K562 (cell line): ENCODE data around the gene MIDN. TPM values are rescaled to one million over a fixed set of nuclear protein-coding genes. Genes with fewer than 3 reads are reported as not detected.

Experiments used
- BRD9 ChIP-seq: fragments of 450-650 bp; IDR thresholded peaks from 2 replicates; pipeline ENCODE4 v1.6.1; 2018; ENCODE audit warnings: low read depth; ENCODE audit not compliant: partially characterized antibody
- CC2D1A ChIP-seq: fragments of 450-650 bp; IDR thresholded peaks from 2 replicates; pipeline ENCODE4 v1.6.1; 2017; ENCODE audit warnings: mild to moderate bottlenecking
- CEBPG ChIP-seq, 3 experiments: fragments of 200-800 bp in 1 of 3; sonication (Bioruptor generic) in 1 of 3; sonication (generic) in 1 of 3; formaldehyde crosslinking in 1 of 3; IDR thresholded peaks in 2 of 3; conservative IDR thresholded peaks in 1 of 3; 2 replicates each; pipeline versions ENCODE4 v1.6.1 to v1.8.0; 2016 to 2022; ENCODE audit warnings: missing compliant biosample characterization in 2 of 3, missing genetic modification characterization in 2 of 3, mild to moderate bottlenecking in 1 of 3, missing genetic modification reagents in 1 of 3
- FIP1L1 ChIP-seq: fragments of 200-400 bp; formaldehyde crosslinking; IDR thresholded peaks from 2 replicates; pipeline ENCODE4 v1.6.1; 2018; ENCODE audit warnings: mild to moderate bottlenecking, low read depth, low read length; ENCODE audit not compliant: poor library complexity, severe bottlenecking
- HLTF ChIP-seq: fragments of 450-650 bp; IDR thresholded peaks from 2 replicates; pipeline ENCODE4 v1.6.1; 2016
- MTA1 ChIP-seq: fragments of 450-650 bp; IDR thresholded peaks from 2 replicates; pipeline ENCODE4 v1.6.1; 2017; ENCODE audit warnings: borderline replicate concordance
- NCOA1 ChIP-seq: fragments of 450-650 bp; IDR thresholded peaks from 2 replicates; pipeline ENCODE4 v1.6.1; 2016; ENCODE audit warnings: low read depth
- NFIC ChIP-seq: fragments of 450-650 bp; IDR thresholded peaks from 2 replicates; pipeline ENCODE4 v1.6.1; 2017; ENCODE audit warnings: mild to moderate bottlenecking, inconsistent platforms
- POLR3A ChIP-seq: IDR thresholded peaks from 2 replicates; pipeline ENCODE4 v1.6.1; 2011; ENCODE audit warnings: borderline replicate concordance, mild to moderate bottlenecking, moderate library complexity; ENCODE audit not compliant: insufficient read length, insufficient read depth; ENCODE audit errors: extremely low read depth
- RAD51 ChIP-seq: fragments of 450-650 bp; IDR thresholded peaks from 2 replicates; pipeline ENCODE4 v1.7.1; 2016; ENCODE audit warnings: low read depth, mild to moderate bottlenecking, borderline replicate concordance
- RB1 ChIP-seq: fragments of 450-650 bp; IDR thresholded peaks from 2 replicates; pipeline ENCODE4 v1.6.1; 2017; ENCODE audit warnings: low read depth, mild to moderate bottlenecking
- RBM39 ChIP-seq: fragments of 200-400 bp; formaldehyde crosslinking; optimal IDR thresholded peaks from 2 replicates; pipeline ENCODE3; 2018; ENCODE audit warnings: low read depth, low read length
- SAFB2 ChIP-seq: fragments of 200-400 bp; formaldehyde crosslinking; IDR thresholded peaks from 2 replicates; pipeline ENCODE4 v1.6.1; 2018; ENCODE audit warnings: borderline replicate concordance, low read length, low read depth, moderate library complexity; ENCODE audit not compliant: severe bottlenecking
- SMARCA5 ChIP-seq: fragments of 450-650 bp; IDR thresholded peaks from 2 replicates; pipeline ENCODE4 v1.6.1; 2016
- SMARCE1 ChIP-seq: fragments of 450-650 bp; IDR thresholded peaks from 2 replicates; pipeline ENCODE4 v1.7.1; 2016; ENCODE audit warnings: mild to moderate bottlenecking
- SNRNP70 ChIP-seq: fragments of 200-400 bp; formaldehyde crosslinking; optimal IDR thresholded peaks from 2 replicates; pipeline ENCODE3; 2017; ENCODE audit warnings: low read depth, low read length
- SRSF3 ChIP-seq: fragments of 200-400 bp; formaldehyde crosslinking; IDR thresholded peaks from 2 replicates; pipeline ENCODE4 v1.6.1; 2016; ENCODE audit warnings: mild to moderate bottlenecking, low read length, moderate library complexity; ENCODE audit not compliant: insufficient read depth
- ZKSCAN1 ChIP-seq: fragments of 150-350 bp; IDR thresholded peaks from 2 replicates; pipeline ENCODE4 v1.6.1; 2016; ENCODE audit warnings: low read depth, low read length
- ZNF449 ChIP-seq: fragments of 250-450 bp; sonication (Bioruptor Pico); IDR thresholded peaks from 2 replicates; pipeline ENCODE4 v1.8.0; 2022; ENCODE audit warnings: moderate library complexity, mild to moderate bottlenecking, inconsistent platforms
- polyA plus RNA-seq, 8 experiments: library from polyadenylated mRNA; depleted of rRNA in 4 of 8; stranded (reverse) in 5 of 8; unstranded in 3 of 8; fragments of >200 nt; fragmentation: Nextera tagmentation in 2 of 8; fragmentation: Illumina TruSeq in 1 of 8; extraction: Ambion mirVana in 2 of 8; extraction: Trizol in 1 of 8; gene quantifications; 2 replicates each; pipeline versions ENCODE4 v1.2.1 to v1.2.3, GENCODE V29; 2011 to 2014; ENCODE audit warnings: inconsistent platforms in 1 of 8, missing spikeins in 1 of 8
- total RNA-seq, 7 experiments: library from RNA; depleted of rRNA in 6 of 7; stranded (reverse); fragments of >200 nt in 6 of 7; fragmentation: Illumina TruSeq in 2 of 7; extraction: Trizol in 2 of 7; gene quantifications; 2 replicates each; pipeline versions ENCODE4 v1.2.1 to v1.2.3, GENCODE V29; 2011 to 2021; ENCODE audit warnings: low replicate concordance in 1 of 7
- TF ChIP-seq, protein P1 (sequence below): IDR thresholded peaks from 3 replicates; pipeline ENCODE4 v1.6.1; 2011; ENCODE audit warnings: borderline replicate concordance, mild to moderate bottlenecking, moderate library complexity; ENCODE audit not compliant: insufficient read length; ENCODE audit errors: extremely low read depth
- TF ChIP-seq, protein P2 (sequence below): fragments of 450-650 bp; IDR thresholded peaks from 2 replicates; pipeline ENCODE4 v1.6.1; 2016; ENCODE audit warnings: mild to moderate bottlenecking

Gene MIDN
- total and polyA plus RNA-seq, 9 of the 15 experiments (the other 6 are each of a cell fraction or from before 2014, with no cell fraction given) = 0.17 to 120 (median 10.1) TPM

DNA sequence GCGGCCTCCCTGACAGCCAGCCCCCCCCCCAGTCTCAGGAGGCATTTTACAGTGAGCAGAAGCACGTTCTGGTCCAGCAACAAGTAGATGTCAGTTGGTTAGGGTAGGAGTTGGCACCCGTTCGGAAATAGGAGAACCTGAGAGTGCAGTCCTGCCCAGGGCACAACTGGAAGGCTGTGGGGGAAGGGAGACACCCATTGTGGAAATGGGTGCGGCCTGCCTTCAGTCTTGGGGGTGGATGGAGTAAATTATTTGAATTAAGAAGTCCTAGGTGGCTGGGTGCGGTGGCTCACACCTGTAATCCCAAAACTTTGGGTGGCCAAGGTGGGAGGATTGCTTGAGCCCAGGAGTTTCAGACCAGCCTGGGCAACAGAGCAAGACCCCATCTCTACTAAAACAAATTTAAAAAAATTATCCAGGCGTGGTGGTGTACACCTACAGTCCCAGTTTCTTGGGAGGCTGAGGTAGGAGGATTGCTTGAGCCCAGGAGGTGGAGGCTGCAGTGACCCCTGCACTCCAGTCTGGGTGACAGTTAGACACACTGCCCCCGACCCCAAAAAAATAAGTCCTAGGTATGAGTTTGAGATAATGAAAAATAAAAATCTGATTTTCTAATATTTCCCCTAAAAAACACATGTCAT is 21.9 kb downstream of the MIDN start (continued):
- TF ChIP-seq, protein P1, sequence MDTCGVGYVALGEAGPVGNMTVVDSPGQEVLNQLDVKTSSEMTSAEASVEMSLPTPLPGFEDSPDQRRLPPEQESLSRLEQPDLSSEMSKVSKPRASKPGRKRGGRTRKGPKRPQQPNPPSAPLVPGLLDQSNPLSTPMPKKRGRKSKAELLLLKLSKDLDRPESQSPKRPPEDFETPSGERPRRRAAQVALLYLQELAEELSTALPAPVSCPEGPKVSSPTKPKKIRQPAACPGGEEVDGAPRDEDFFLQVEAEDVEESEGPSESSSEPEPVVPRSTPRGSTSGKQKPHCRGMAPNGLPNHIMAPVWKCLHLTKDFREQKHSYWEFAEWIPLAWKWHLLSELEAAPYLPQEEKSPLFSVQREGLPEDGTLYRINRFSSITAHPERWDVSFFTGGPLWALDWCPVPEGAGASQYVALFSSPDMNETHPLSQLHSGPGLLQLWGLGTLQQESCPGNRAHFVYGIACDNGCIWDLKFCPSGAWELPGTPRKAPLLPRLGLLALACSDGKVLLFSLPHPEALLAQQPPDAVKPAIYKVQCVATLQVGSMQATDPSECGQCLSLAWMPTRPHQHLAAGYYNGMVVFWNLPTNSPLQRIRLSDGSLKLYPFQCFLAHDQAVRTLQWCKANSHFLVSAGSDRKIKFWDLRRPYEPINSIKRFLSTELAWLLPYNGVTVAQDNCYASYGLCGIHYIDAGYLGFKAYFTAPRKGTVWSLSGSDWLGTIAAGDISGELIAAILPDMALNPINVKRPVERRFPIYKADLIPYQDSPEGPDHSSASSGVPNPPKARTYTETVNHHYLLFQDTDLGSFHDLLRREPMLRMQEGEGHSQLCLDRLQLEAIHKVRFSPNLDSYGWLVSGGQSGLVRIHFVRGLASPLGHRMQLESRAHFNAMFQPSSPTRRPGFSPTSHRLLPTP = no peak
- TF ChIP-seq SMARCA5 (no peak), FIP1L1 (no peak), MTA1 (no peak), RBM39 (no peak), RAD51 (no peak), RB1 (no peak), SMARCE1 (0 out of 2 replicates have a peak, but pooled peaks have one; percentile 6), ZKSCAN1 (no peak), BRD9 (no peak), CC2D1A (no peak), SNRNP70 (no peak), SAFB2 (no peak), SRSF3 (no peak), NCOA1 (no peak), HLTF (no peak), POLR3A (no peak), CEBPG (CRISPR knock-in tag; IDR thresholded peaks at IDR 0.05) (no peak), CEBPG (tag; conservative IDR thresholded peaks at IDR 0.05 in 1 of 2, IDR thresholded peaks at IDR 0.05 in 1 of 2) (no peak), ZNF449 (CRISPR knock-in tag) (no peak), NFIC (no peak)
- TF ChIP-seq, protein P2, sequence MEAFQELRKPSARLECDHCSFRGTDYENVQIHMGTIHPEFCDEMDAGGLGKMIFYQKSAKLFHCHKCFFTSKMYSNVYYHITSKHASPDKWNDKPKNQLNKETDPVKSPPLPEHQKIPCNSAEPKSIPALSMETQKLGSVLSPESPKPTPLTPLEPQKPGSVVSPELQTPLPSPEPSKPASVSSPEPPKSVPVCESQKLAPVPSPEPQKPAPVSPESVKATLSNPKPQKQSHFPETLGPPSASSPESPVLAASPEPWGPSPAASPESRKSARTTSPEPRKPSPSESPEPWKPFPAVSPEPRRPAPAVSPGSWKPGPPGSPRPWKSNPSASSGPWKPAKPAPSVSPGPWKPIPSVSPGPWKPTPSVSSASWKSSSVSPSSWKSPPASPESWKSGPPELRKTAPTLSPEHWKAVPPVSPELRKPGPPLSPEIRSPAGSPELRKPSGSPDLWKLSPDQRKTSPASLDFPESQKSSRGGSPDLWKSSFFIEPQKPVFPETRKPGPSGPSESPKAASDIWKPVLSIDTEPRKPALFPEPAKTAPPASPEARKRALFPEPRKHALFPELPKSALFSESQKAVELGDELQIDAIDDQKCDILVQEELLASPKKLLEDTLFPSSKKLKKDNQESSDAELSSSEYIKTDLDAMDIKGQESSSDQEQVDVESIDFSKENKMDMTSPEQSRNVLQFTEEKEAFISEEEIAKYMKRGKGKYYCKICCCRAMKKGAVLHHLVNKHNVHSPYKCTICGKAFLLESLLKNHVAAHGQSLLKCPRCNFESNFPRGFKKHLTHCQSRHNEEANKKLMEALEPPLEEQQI = no peak
